WTC11 (cell line): Measurements from ENCODE around the gene SPEF1. TPM values are rescaled to one million over a fixed set of nuclear protein-coding genes. Genes with fewer than 3 reads are reported as not detected.

Experiments
- ATAC-seq: fragments of 200-7000 bp; cut with Tn5 transposase; 2 replicates; pipeline ENCODE4 v1.10.0; 2021; ENCODE audit warnings: mild to moderate bottlenecking, moderate library complexity
- CTCF ChIA-PET: fragments of 300-600 bp; sonication (Branson Sonifier 250); formaldehyde crosslinking; loops from one replicate; lab custom pipeline; 2021; ENCODE audit warnings: antibody characterized with exemption; lab: Charles Lee
- POLR2A ChIA-PET: fragments of 350-600 bp; sonication (Branson Sonifier 250); formaldehyde crosslinking; loops from one replicate; lab custom pipeline; 2021; ENCODE audit warnings: antibody characterized with exemption; lab: Charles Lee
- DNase-seq: peaks from one replicate; pipeline ENCODE4 v3.0.0; 2021; ENCODE audit warnings: low spot score
- H3K27ac Mint-ChIP-seq: 2 replicates; pipeline ENCODE4 v1.8.0; 2021; ENCODE audit warnings: mixed read lengths
- H3K27me3 Mint-ChIP-seq: 2 replicates; pipeline ENCODE4 v1.8.0; 2021; ENCODE audit warnings: low read depth, mild to moderate bottlenecking, moderate library complexity, mixed read lengths
- H3K36me3 Mint-ChIP-seq: 2 replicates; pipeline ENCODE4 v1.8.0; 2021; ENCODE audit warnings: mixed read lengths
- H3K4me1 Mint-ChIP-seq: 2 replicates; pipeline ENCODE4 v1.8.0; 2022; ENCODE audit warnings: mixed read lengths
- H3K4me3 Mint-ChIP-seq: 2 replicates; pipeline ENCODE4 v1.8.0; 2021; ENCODE audit warnings: mild to moderate bottlenecking, moderate library complexity, mixed read lengths
- H3K9me3 Mint-ChIP-seq: 2 replicates; pipeline ENCODE4 v1.8.0; 2021; ENCODE audit warnings: mixed read lengths
- CBFB ChIP-seq: sonication (generic); formaldehyde crosslinking; IDR thresholded peaks from 2 replicates; pipeline ENCODE4 v1.8.1; 2022; ENCODE audit warnings: mild to moderate bottlenecking, low read depth, missing genetic modification reagents
- CREB1 ChIP-seq: sonication (generic); formaldehyde crosslinking; IDR thresholded peaks from 2 replicates; pipeline ENCODE4 v1.8.0; 2023; ENCODE audit warnings: mild to moderate bottlenecking, missing genetic modification reagents
- CREM ChIP-seq: sonication (generic); formaldehyde crosslinking; IDR thresholded peaks from 2 replicates; pipeline ENCODE4 v1.8.1; 2022; ENCODE audit warnings: mild to moderate bottlenecking, missing genetic modification reagents, moderate library complexity
- EMX1 ChIP-seq: fragments of 250-450 bp; sonication (Bioruptor Pico); IDR thresholded peaks from 2 replicates; pipeline ENCODE4 v1.8.0; 2021; ENCODE audit warnings: mild to moderate bottlenecking
- ESRRA ChIP-seq: sonication (generic); formaldehyde crosslinking; IDR thresholded peaks from 2 replicates; pipeline ENCODE4 v1.8.1; 2022; ENCODE audit warnings: mild to moderate bottlenecking, missing genetic modification reagents, borderline replicate concordance
- GABPB1 ChIP-seq: sonication (generic); formaldehyde crosslinking; IDR thresholded peaks from 2 replicates; pipeline ENCODE4 v1.8.1; 2023; ENCODE audit warnings: mild to moderate bottlenecking, missing genetic modification reagents
- GRHL2 ChIP-seq: fragments of 250-450 bp; sonication (Bioruptor Pico); IDR thresholded peaks from 2 replicates; pipeline ENCODE4 v1.8.0; 2022; ENCODE audit warnings: mild to moderate bottlenecking, moderate library complexity; ENCODE audit not compliant: insufficient replicate concordance, severe bottlenecking
- JUN ChIP-seq: sonication (generic); formaldehyde crosslinking; IDR thresholded peaks from 2 replicates; pipeline ENCODE4 v1.8.0; 2023; ENCODE audit warnings: mild to moderate bottlenecking, missing genetic modification reagents
- SMAD4 ChIP-seq: sonication (generic); formaldehyde crosslinking; IDR thresholded peaks from 2 replicates; pipeline ENCODE4 v1.8.0; 2022; ENCODE audit warnings: mild to moderate bottlenecking, missing genetic modification reagents
- ZNF219 ChIP-seq: sonication (generic); formaldehyde crosslinking; IDR thresholded peaks from 2 replicates; pipeline ENCODE4 v1.8.0; 2023; ENCODE audit warnings: missing genetic modification reagents, mild to moderate bottlenecking, borderline replicate concordance
- ZNF263 ChIP-seq: sonication (generic); formaldehyde crosslinking; IDR thresholded peaks from 2 replicates; pipeline ENCODE4 v1.8.1; 2022; ENCODE audit warnings: low read depth, mild to moderate bottlenecking, moderate library complexity, missing genetic modification reagents
- ZNF423 ChIP-seq: fragments of 250-450 bp; sonication (Bioruptor Pico); IDR thresholded peaks from 2 replicates; pipeline ENCODE4 v2.1.2; 2022; ENCODE audit warnings: mild to moderate bottlenecking, moderate library complexity
- total RNA-seq: library from RNA; stranded (reverse); gene quantifications from 3 replicates; pipeline ENCODE4 v1.2.3, GENCODE V29; 2021
- TF ChIP-seq, protein P1 (sequence below): fragments of 250-450 bp; sonication (Bioruptor Pico); IDR thresholded peaks from 2 replicates; pipeline ENCODE4 v1.9.0; 2021; ENCODE audit warnings: moderate library complexity, mild to moderate bottlenecking, inconsistent platforms, borderline replicate concordance
- TF ChIP-seq, protein P2 (sequence below): sonication (generic); formaldehyde crosslinking; IDR thresholded peaks from 2 replicates; pipeline ENCODE4 v1.8.1; 2022; ENCODE audit warnings: mild to moderate bottlenecking, moderate library complexity, missing genetic modification reagents
- TF ChIP-seq, protein P3 (sequence below): sonication (generic); formaldehyde crosslinking; IDR thresholded peaks from 2 replicates; pipeline ENCODE4 v1.8.1; 2022; ENCODE audit warnings: low read depth, mild to moderate bottlenecking, moderate library complexity, missing genetic modification reagents, borderline replicate concordance

Gene SPEF1
- total RNA-seq, 1 experiment from 2014 or later = 0.72 TPM

DNA sequence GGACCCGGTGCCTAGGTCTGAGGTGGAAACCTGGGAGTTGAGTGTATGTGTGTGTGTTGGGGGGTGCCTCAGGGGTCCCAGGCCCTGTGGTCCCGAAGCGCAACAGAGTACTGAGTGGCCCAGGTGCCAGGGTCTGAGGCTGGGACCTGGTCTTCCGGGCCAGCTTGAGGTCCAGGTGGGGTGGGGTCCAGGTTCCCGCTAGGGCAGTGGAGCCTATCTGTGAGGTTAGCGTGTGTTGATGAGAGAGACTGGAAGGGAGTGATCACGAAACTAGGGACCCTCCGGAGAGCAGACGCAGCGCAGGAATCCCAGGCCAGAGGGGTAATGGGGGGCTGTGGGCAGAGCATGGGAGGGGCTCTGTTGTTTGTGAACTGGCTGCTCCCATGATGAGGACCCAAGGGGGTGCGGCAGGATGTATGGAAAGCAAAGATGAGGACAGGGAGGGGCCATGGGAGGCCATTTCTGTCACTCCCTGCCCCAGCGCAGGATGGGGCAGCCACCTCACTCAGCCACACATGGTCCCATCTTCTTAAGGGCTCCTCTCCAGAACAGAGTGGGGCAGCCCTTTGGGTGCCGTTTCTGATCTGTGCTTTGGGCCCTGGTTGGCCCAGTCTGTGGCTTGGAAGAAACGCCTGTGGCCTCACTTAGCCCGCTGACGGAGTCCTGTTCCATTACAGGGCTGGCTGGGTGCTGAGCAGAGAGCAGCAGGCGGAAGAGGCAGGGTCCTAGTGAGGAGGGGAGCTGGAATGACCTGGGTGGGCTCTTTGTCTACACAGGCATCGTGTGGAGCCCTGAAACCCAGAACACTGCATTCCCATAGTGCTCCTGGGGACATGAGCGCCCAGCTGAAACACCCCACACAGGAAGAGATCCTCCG is 47.9 kb downstream of the SPEF1 start:
- H3K27ac Mint-ChIP-seq = no peak overlapping the region
- ATAC-seq (no peak; the same call in 1 of the 2 replicates), DNase-seq (no peak)
- H3K27me3 Mint-ChIP-seq = peaks cover 35% of the 10 kb centered on the region
- no peaks in the 10 kb centered on the region for H3K9me3 Mint-ChIP-seq
- no peaks in the 10 kb centered on the region for H3K36me3 Mint-ChIP-seq
- peaks cover 22% of the 10 kb centered on the region for H3K4me1 Mint-ChIP-seq
- TF ChIP-seq ZNF423 (CRISPR knock-in tag) (no peak), EMX1 (CRISPR knock-in tag) (no peak), JUN (CRISPR knock-in tag) (no peak), GRHL2 (CRISPR knock-in tag) (no peak)
- TF ChIP-seq, protein P1, sequence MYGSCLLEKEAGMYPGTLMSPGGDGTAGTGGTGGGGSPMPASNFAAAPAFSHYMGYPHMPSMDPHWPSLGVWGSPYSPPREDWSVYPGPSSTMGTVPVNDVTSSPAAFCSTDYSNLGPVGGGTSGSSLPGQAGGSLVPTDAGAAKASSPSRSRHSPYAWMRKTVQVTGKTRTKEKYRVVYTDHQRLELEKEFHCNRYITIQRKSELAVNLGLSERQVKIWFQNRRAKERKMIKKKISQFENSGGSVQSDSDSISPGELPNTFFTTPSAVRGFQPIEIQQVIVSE = no peak
- CTCF ChIA-PET = interaction anchor here (1.1 to 5.5 kb wide), 6 partner anchors 11 to 59 kb away, joined by 4 to 43 read pairs (median 10); no protein-coding TSS in a partner anchor
- peak overlapping the region; percentile 64 for H3K4me3 Mint-ChIP-seq
- POLR2A ChIA-PET = interaction anchor here (0.5 to 1.2 kb wide), 4 partner anchors 12 to 1179 kb away, joined by 3 to 6 read pairs (median 3); partner anchors contain the start of gene ADISSP

DNA sequence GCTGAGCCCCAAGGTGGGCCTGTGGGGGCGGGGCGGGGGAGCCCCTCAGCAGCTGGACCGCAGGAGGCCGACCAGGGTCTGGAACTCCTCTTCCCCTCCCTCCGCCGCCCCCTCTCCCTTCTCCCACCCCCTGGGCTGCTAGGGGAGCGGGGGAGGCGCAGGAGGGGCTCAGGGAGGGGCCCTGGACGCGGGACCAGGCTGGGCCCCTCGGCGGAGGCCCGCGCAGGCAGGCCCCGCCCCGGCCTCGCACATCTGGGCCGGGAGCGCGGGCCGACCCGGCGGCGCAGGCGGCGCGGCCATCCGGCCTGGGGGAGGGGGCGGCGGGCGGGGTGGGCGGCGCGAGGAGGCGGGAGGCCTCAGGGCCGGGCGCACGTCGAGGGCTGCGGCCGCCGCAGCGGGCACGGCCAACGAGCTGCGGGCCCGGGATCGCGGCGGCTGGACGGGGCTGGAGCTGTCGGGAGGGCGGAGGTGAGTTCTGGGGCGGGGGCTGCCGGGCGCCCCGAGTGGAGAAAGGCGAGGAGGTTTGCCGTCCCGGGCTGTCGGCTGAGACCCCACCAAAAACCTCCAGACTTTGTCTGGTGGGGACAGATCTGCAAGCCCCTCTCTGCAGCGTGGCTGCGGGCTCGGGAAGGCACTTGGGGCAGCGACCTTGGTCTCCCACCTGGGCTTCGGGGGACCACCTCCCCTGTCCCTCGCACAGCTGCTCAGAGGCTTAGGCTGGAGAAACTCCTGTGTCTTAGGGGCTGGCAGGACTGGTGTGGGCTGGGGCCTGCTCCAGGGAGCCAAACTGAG is 48.7 kb downstream of the SPEF1 start, which contains the start of gene HSPA12B:
Gene HSPA12B (plus strand): TSS at position 359 of the 792 bp plus-strand sequence. CDS start 5,990 bp downstream, outside the sequence.
- peak; percentile 69 for ATAC-seq
- H3K27me3 Mint-ChIP-seq = peaks cover 43% of the 10 kb centered on the region
- peak within 1 kb of the TSS; percentile 64 for H3K4me3 Mint-ChIP-seq

DNA sequence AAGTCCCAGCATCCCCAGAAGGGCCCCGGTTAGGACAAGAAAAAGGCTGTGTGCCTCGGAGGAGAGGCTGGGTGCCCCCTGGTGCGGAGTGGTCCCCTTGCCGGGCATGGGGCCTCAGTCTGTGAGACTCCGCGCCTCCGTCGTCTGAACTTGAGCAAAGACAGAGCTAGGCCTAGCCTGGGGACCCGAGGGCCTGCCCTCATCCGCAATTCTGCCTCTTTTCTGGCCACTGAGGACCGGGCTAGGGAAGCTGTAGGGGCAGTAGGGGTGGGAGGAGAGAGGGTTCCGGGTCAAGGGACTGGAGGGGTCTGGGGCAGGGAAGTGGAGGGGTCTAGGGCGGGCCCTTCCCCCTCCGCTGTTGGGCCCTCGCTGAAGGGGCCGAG is 49.3 kb downstream of the SPEF1 start:
- POLR2A ChIA-PET = interaction anchor here (0.6 to 1.0 kb wide), 2 partner anchors 17 to 193 kb away, joined by 4 read pairs; no protein-coding TSS in a partner anchor
- DNase-seq = no peak
- no peak overlapping the region for H3K27ac Mint-ChIP-seq
- no peaks in the 10 kb centered on the region for H3K9me3 Mint-ChIP-seq
- H3K4me3 Mint-ChIP-seq = peak overlapping the region; percentile 40
- H3K36me3 Mint-ChIP-seq = no peaks in the 10 kb centered on the region
- peaks cover 49% of the 10 kb centered on the region for H3K27me3 Mint-ChIP-seq
- CTCF ChIA-PET = interaction anchor here (0.7 to 5.5 kb wide), 16 partner anchors 10 to 123 kb away, joined by 3 to 43 read pairs (median 4); no protein-coding TSS in a partner anchor
- H3K4me1 Mint-ChIP-seq = peaks cover 25% of the 10 kb centered on the region
- ATAC-seq = peak; percentile 27; the same call in 1 of the 2 replicates
- TF ChIP-seq SMAD4 (CRISPR knock-in tag) (no peak), GABPB1 (no peak), JUN (CRISPR knock-in tag) (no peak)

More for the DNA sequence above, 48.7 kb downstream of the SPEF1 start, which contains the start of gene HSPA12B:
- ChIA-PET CTCF (interaction anchor here (0.7 to 5.5 kb wide), 16 partner anchors 9 to 122 kb away, joined by 3 to 43 read pairs (median 4); no protein-coding TSS in a partner anchor), POLR2A (interaction anchor here (0.5 to 0.8 kb wide), 4 partner anchors 13 to 1180 kb away, joined by 3 to 6 read pairs (median 4); partner anchors contain the start of gene ADISSP)
- Mint-ChIP-seq H3K4me1 (peaks cover 23% of the 10 kb centered on the region), H3K36me3 (no peaks in the 10 kb centered on the region), H3K27ac (no peak within 1 kb of the TSS), H3K9me3 (no peaks in the 10 kb centered on the region)
- peak; percentile 51 for DNase-seq
- TF ChIP-seq, protein P2, sequence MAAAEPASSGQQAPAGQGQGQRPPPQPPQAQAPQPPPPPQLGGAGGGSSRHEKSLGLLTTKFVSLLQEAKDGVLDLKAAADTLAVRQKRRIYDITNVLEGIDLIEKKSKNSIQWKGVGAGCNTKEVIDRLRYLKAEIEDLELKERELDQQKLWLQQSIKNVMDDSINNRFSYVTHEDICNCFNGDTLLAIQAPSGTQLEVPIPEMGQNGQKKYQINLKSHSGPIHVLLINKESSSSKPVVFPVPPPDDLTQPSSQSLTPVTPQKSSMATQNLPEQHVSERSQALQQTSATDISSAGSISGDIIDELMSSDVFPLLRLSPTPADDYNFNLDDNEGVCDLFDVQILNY (CRISPR knock-in tag) = peak; percentile 65
- TF ChIP-seq ESRRA (CRISPR knock-in tag) (no peak), CBFB (CRISPR knock-in tag) (no peak), ZNF219 (CRISPR knock-in tag) (no peak), GABPB1 (no peak), ZNF263 (CRISPR knock-in tag) (no peak), CREB1 (CRISPR knock-in tag) (no peak), CREM (CRISPR knock-in tag) (0 out of 2 replicates have a peak, but pooled peaks have one; percentile 23), JUN (CRISPR knock-in tag) (no peak), GRHL2 (CRISPR knock-in tag) (no peak)
- TF ChIP-seq, protein P3, sequence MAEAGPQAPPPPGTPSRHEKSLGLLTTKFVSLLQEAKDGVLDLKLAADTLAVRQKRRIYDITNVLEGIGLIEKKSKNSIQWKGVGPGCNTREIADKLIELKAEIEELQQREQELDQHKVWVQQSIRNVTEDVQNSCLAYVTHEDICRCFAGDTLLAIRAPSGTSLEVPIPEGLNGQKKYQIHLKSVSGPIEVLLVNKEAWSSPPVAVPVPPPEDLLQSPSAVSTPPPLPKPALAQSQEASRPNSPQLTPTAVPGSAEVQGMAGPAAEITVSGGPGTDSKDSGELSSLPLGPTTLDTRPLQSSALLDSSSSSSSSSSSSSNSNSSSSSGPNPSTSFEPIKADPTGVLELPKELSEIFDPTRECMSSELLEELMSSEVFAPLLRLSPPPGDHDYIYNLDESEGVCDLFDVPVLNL (CRISPR knock-in tag) = no peak
